Keratinocyte (primary cell): ENCODE measurements around the gene FRMPD1. TPM values are rescaled to one million over a fixed set of nuclear protein-coding genes. Genes with fewer than 3 reads are reported as not detected.

Experiments used
- DNase-seq: peaks from one replicate; pipeline ENCODE4 v3.0.0-alpha.2; 2011; ENCODE audit warnings: low read depth, missing footprints, low spot score
- FAIRE-seq: peaks from 2 replicates; lab custom pipeline; 2011; peaks lifted over from hg19 to GRCh38; lab: Jason Lieb, UNC
- H2AFZ ChIP-seq: 2 replicates; pipeline ENCODE4 v1.6.0; 2012; ENCODE audit warnings: low read length, control low read depth, inconsistent platforms; ENCODE audit not compliant: control insufficient read depth
- H3K27ac ChIP-seq: 2 replicates; pipeline ENCODE4 v1.5.1; 2011; ENCODE audit warnings: low read length; ENCODE audit not compliant: control insufficient read depth, insufficient read depth
- H3K27me3 ChIP-seq: 3 replicates; pipeline ENCODE4 v1.6.0; 2011; ENCODE audit warnings: low read length; ENCODE audit not compliant: control insufficient read depth, insufficient read depth; ENCODE audit errors: extremely low read depth
- H3K36me3 ChIP-seq, 2 experiments: 2 replicates in 1 of 2; 3 replicates in 1 of 2; pipeline ENCODE4 v1.5.1; 2011; ENCODE audit warnings: low read length in 2 of 2, mild to moderate bottlenecking in 1 of 2; ENCODE audit not compliant: control insufficient read depth in 2 of 2, insufficient read depth in 2 of 2; ENCODE audit errors: extremely low read depth in 1 of 2
- H3K4me1 ChIP-seq: 3 replicates; pipeline ENCODE4 v1.5.1; 2011; ENCODE audit warnings: low read length; ENCODE audit not compliant: control insufficient read depth, insufficient read depth; ENCODE audit errors: extremely low read depth
- H3K4me2 ChIP-seq: 3 replicates; pipeline ENCODE4 v1.6.0; 2011; ENCODE audit warnings: low read depth, low read length; ENCODE audit not compliant: control insufficient read depth, insufficient read depth; ENCODE audit errors: extremely low read depth
- H3K4me3 ChIP-seq, 3 experiments: fragments of 200-600 bp in 1 of 3; sonication (generic) in 1 of 3; 2 replicates in 2 of 3; 3 replicates in 1 of 3; pipeline ENCODE4 v1.5.1; 2011 to 2016; ENCODE audit warnings: low read length in 3 of 3, mild to moderate bottlenecking in 3 of 3, control low read depth in 2 of 3, inconsistent platforms in 1 of 3, low read depth in 1 of 3, mixed read lengths in 1 of 3, mixed run types in 1 of 3, moderate library complexity in 1 of 3; ENCODE audit not compliant: control insufficient read depth in 2 of 3, insufficient read depth in 2 of 3; ENCODE audit errors: extremely low read depth in 1 of 3
- H3K79me2 ChIP-seq: 2 replicates; pipeline ENCODE4 v1.6.0; 2012; ENCODE audit warnings: low read length; ENCODE audit not compliant: control insufficient read depth, insufficient read depth
- H3K9ac ChIP-seq: 3 replicates; pipeline ENCODE4 v1.6.0; 2011; ENCODE audit warnings: low read length; ENCODE audit not compliant: control insufficient read depth, insufficient read depth; ENCODE audit errors: extremely low read depth
- H3K9me1 ChIP-seq: 3 replicates; pipeline ENCODE4 v1.6.0; 2011; ENCODE audit warnings: low read length; ENCODE audit not compliant: control insufficient read depth, insufficient read depth; ENCODE audit errors: extremely low read depth
- H3K9me3 ChIP-seq: 2 replicates; pipeline ENCODE4 v1.5.1; 2012; ENCODE audit warnings: low read depth, low read length; ENCODE audit not compliant: control insufficient read depth
- H4K20me1 ChIP-seq: 3 replicates; pipeline ENCODE4 v1.6.0; 2011; ENCODE audit warnings: low read length; ENCODE audit not compliant: control insufficient read depth, insufficient read depth; ENCODE audit errors: extremely low read depth
- EZH2 ChIP-seq: IDR thresholded peaks from one replicate; pipeline ENCODE4 v1.6.1; 2012; ENCODE audit warnings: inconsistent platforms, mild to moderate bottlenecking, low read length, moderate library complexity
- dilution Hi-C: fragments of 300-500 bp; cut with MboI; formaldehyde crosslinking; loops from one replicate; pipeline ENCODE4 v1.7.0; 2020; ENCODE audit warnings: low sequenced_read_pairs; ENCODE audit not compliant: extremely low pct_ligation_motif_present
- polyA plus RNA-seq, 5 experiments: library from polyadenylated mRNA; depleted of rRNA in 3 of 5; stranded (reverse) in 3 of 5; stranded (forward) in 1 of 5; unstranded in 1 of 5; fragments of >200 nt; gene quantifications; 1 replicate in 1 of 5; 2 replicates in 3 of 5; 3 replicates in 1 of 5; pipeline versions ENCODE4 v1.2.1 to v1.2.3, GENCODE V29; 2011 to 2012; ENCODE audit warnings: missing spikeins in 2 of 5, low read depth in 1 of 5, low replicate concordance in 1 of 5
- TF ChIP-seq, protein P1 (sequence below), 3 experiments: IDR thresholded peaks in 1 of 3; conservative IDR thresholded peaks in 1 of 3; optimal IDR thresholded peaks in 1 of 3; 2 replicates in 2 of 3; 3 replicates in 1 of 3; pipeline versions ENCODE3 to v1.5.1; 2011; ENCODE audit warnings: low read length in 3 of 3, mild to moderate bottlenecking in 3 of 3, moderate library complexity in 2 of 3, control low read depth in 1 of 3, inconsistent platforms in 1 of 3; ENCODE audit not compliant: insufficient read depth in 2 of 3; ENCODE audit errors: extremely low read depth in 1 of 3

FRMPD1 gene
- polyA plus RNA-seq, 1 donor (not counting 4 experiments of a cell fraction or from before 2014, with no cell fraction given): 0.01 TPM

DNA sequence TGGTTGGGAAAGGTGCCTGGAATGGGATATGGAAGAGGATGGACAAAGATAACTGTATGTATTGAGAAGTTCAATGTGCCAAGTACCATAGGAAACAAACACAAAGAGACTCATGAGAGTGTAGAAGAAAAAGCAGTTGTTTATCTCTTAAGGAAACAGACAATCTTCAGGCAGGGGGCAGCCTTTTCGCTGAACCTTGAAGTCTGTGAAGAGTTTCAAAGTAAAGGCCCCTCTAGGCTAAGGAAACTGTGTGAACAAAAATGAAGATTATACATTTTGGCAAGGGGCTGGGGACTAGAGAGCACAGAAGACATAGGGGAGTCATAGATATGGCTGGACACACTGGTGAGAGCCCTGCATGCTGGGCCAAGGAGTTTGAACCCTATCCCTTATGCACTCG, 27.5 kb upstream of the FRMPD1 start:
- no peak for TF ChIP-seq EZH2
- TF ChIP-seq, protein P1, sequence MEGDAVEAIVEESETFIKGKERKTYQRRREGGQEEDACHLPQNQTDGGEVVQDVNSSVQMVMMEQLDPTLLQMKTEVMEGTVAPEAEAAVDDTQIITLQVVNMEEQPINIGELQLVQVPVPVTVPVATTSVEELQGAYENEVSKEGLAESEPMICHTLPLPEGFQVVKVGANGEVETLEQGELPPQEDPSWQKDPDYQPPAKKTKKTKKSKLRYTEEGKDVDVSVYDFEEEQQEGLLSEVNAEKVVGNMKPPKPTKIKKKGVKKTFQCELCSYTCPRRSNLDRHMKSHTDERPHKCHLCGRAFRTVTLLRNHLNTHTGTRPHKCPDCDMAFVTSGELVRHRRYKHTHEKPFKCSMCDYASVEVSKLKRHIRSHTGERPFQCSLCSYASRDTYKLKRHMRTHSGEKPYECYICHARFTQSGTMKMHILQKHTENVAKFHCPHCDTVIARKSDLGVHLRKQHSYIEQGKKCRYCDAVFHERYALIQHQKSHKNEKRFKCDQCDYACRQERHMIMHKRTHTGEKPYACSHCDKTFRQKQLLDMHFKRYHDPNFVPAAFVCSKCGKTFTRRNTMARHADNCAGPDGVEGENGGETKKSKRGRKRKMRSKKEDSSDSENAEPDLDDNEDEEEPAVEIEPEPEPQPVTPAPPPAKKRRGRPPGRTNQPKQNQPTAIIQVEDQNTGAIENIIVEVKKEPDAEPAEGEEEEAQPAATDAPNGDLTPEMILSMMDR (optimal IDR thresholded peaks at IDR 0.05 in 1 of 3, IDR thresholded peaks at IDR 0.05 in 1 of 3, conservative IDR thresholded peaks at IDR 0.05 in 1 of 3; ENCODE audit: extremely low read depth in 1 of 3, insufficient read depth in 2 of 3, low read length in 3 of 3): no peak
- H3K36me3 ChIP-seq: no peaks in the 10 kb centered on the region
- no peaks in the 10 kb centered on the region for H3K9me3 ChIP-seq
- DNase-seq (no peak), FAIRE-seq (no peak)
- no peak overlapping the region for H3K4me3 ChIP-seq
- H4K20me1 ChIP-seq: no peaks in the 10 kb centered on the region
- dilution Hi-C loops: no loop called here
- no peak overlapping the region for H3K27ac ChIP-seq
- no peak overlapping the region for H3K4me2 ChIP-seq
- H3K27me3 ChIP-seq: no peaks in the 10 kb centered on the region
- no peak overlapping the region for H2AFZ ChIP-seq
- no peaks in the 10 kb centered on the region for H3K9me1 ChIP-seq
- H3K4me1 ChIP-seq: no peaks in the 10 kb centered on the region
- no peaks in the 10 kb centered on the region for H3K79me2 ChIP-seq
- no peak overlapping the region for H3K9ac ChIP-seq

DNA sequence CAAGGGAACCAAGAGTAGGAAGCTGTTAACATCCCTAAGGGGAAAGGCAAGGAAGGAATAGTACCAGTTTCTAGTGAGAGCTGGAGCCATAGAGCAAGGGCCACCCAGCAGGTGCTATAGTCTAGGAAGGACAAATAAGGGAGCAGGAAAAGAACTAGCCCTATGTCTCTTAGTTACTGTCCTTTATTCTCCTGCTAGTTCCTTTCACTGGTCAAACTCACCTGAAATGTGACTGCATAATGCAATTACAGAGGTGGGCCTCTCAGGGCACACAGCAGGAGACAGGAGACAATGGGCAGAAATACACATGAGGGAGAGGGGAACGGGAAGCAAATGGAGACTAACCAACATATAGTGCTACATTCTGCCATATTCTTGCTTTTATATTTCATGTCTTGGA, 26.7 kb upstream of the FRMPD1 start:
- no peak overlapping the region for H3K27ac ChIP-seq
- no peak overlapping the region for H3K9ac ChIP-seq
- no peaks in the 10 kb centered on the region for H3K79me2 ChIP-seq
- no peak overlapping the region for H2AFZ ChIP-seq
- H3K4me2 ChIP-seq: no peak overlapping the region
- no peaks in the 10 kb centered on the region for H3K4me1 ChIP-seq
- FAIRE-seq (no peak), DNase-seq (no peak)
- no peaks in the 10 kb centered on the region for H3K36me3 ChIP-seq
- H3K27me3 ChIP-seq: no peaks in the 10 kb centered on the region
- no peaks in the 10 kb centered on the region for H3K9me1 ChIP-seq
- no peak overlapping the region for H3K4me3 ChIP-seq
- H3K9me3 ChIP-seq: no peaks in the 10 kb centered on the region
- dilution Hi-C loops: no loop called here
- TF ChIP-seq, protein P1 (optimal IDR thresholded peaks at IDR 0.05 in 1 of 3, IDR thresholded peaks at IDR 0.05 in 1 of 3, conservative IDR thresholded peaks at IDR 0.05 in 1 of 3; ENCODE audit: extremely low read depth in 1 of 3, insufficient read depth in 2 of 3, low read length in 3 of 3): no peak
- no peak for TF ChIP-seq EZH2
- no peaks in the 10 kb centered on the region for H4K20me1 ChIP-seq
